Hematopoietic multipotent progenitor cell treated with erythropoietin and hydrocortisone succinate and interleukin-3 and kit ligand, for 8 days (in vitro differentiated cells): ENCODE measurements around the gene ZBTB2.

Experiments
- DNase-seq: peaks from one replicate; pipeline ENCODE4 v3.0.0-alpha.2; 2015

ZBTB2 gene

GRCh38 chr6:151391471-151392413 lies at the start of gene ZBTB2:
Gene ZBTB2, minus strand, starts transcription at chr6:151391559. Its CDS starts 17,922 bp downstream, at chr6:151373637.
- peak; percentile 68 for DNase-seq

GRCh38 chr6:151440930-151441329 lies 49.6 kb upstream of the ZBTB2 start:
- peak; percentile 27 for DNase-seq

GRCh38 chr6:151440498-151440897 lies 49.1 kb upstream of the ZBTB2 start:
- no peak for DNase-seq

GRCh38 chr6:151437401-151437800 lies 46.0 kb upstream of the ZBTB2 start:
- no peak for DNase-seq

- no peak for DNase-seq
Observed at GRCh38 chr6:151436802-151437201, 45.4 kb upstream of the ZBTB2 start.

- no peak for DNase-seq
Observed at GRCh38 chr6:151436300-151436699, 44.9 kb upstream of the ZBTB2 start.

- no peak for DNase-seq
Observed at GRCh38 chr6:151434369-151434768, 43.0 kb upstream of the ZBTB2 start.

GRCh38 chr6:151432651-151433050 lies 41.3 kb upstream of the ZBTB2 start:
- no peak for DNase-seq

GRCh38 chr6:151431337-151431736 lies 40.0 kb upstream of the ZBTB2 start:
- DNase-seq, result no peak

- DNase-seq, result peak; percentile 15
Observed at GRCh38 chr6:151430886-151431285, 39.5 kb upstream of the ZBTB2 start.

- DNase-seq, result no peak
Observed at GRCh38 chr6:151428093-151428735, 36.9 kb upstream of the ZBTB2 start.

- no peak for DNase-seq
Observed at GRCh38 chr6:151425561-151425960, 34.2 kb upstream of the ZBTB2 start.

GRCh38 chr6:151422981-151423380 lies 31.6 kb upstream of the ZBTB2 start:
- DNase-seq, result no peak

- DNase-seq, result no peak
Observed at GRCh38 chr6:151417477-151417876, 26.1 kb upstream of the ZBTB2 start.

GRCh38 chr6:151414641-151415260 lies 23.4 kb upstream of the ZBTB2 start:
- no peak for DNase-seq

GRCh38 chr6:151413372-151414145 lies 22.2 kb upstream of the ZBTB2 start:
- DNase-seq, result peak; percentile 46

- DNase-seq, result no peak
Observed at GRCh38 chr6:151412909-151413308, 21.6 kb upstream of the ZBTB2 start.

- no peak for DNase-seq
Observed at GRCh38 chr6:151409679-151410078, 18.3 kb upstream of the ZBTB2 start.

- DNase-seq, result no peak
Observed at GRCh38 chr6:151409260-151409659, 17.9 kb upstream of the ZBTB2 start.

GRCh38 chr6:151408858-151409257 lies 17.5 kb upstream of the ZBTB2 start:
- no peak for DNase-seq

GRCh38 chr6:151403919-151404308 lies 12.6 kb upstream of the ZBTB2 start:
- DNase-seq, result no peak

GRCh38 chr6:151402228-151402627 lies 10.9 kb upstream of the ZBTB2 start:
- DNase-seq, result no peak

GRCh38 chr6:151400473-151400872 lies 9.1 kb upstream of the ZBTB2 start:
- no peak for DNase-seq
